Vagina (tissue), 2 donors: ENCODE data around the gene KMT2C.

Experiments used
- POLR2A ChIP-seq, 2 donors: fragments of 450-650 bp; IDR thresholded peaks; one replicate each; pipeline ENCODE4 v1.6.1; 2017; ENCODE audit warnings: antibody characterized with exemption in 2 of 2, mild to moderate bottlenecking in 2 of 2, moderate library complexity in 2 of 2
- POLR2AphosphoS5 ChIP-seq, 2 donors: sonication (generic); formaldehyde crosslinking; IDR thresholded peaks; one replicate each; pipeline ENCODE4 v1.9.0; 2017; ENCODE audit warnings: antibody characterized with exemption in 2 of 2, mild to moderate bottlenecking in 2 of 2, low read depth in 1 of 2; ENCODE audit not compliant: insufficient read depth in 1 of 2
- TF ChIP-seq, protein P1 (sequence below), 3 experiments: fragments of 450-650 bp in 2 of 3; fragments of 200-600 bp in 1 of 3; sonication (generic) in 1 of 3; IDR thresholded peaks; one replicate each; pipeline ENCODE4 v1.5.1; 2017 to 2019; ENCODE audit warnings: antibody characterized with exemption in 3 of 3, mild to moderate bottlenecking in 2 of 3, moderate library complexity in 2 of 3

DNA sequence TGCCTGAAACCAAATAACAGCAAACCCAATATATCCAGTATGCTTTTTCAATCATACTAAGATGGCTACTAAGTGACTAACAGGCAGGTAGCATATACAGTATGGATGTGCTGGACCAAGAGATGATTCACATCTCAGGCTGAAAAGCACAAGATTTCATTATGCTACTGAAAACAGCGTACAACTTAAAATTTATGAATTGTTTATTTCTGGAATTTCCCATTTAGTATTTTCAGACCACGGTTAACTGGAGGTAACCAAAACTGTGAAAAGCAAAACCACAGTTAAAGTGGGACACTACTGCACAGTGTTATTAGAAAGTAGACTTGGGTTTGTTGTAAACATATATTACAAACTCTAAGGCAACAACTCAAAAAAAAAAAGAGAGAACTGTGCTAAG is 91.5 kb downstream of the KMT2C start:
- TF ChIP-seq, protein P1, sequence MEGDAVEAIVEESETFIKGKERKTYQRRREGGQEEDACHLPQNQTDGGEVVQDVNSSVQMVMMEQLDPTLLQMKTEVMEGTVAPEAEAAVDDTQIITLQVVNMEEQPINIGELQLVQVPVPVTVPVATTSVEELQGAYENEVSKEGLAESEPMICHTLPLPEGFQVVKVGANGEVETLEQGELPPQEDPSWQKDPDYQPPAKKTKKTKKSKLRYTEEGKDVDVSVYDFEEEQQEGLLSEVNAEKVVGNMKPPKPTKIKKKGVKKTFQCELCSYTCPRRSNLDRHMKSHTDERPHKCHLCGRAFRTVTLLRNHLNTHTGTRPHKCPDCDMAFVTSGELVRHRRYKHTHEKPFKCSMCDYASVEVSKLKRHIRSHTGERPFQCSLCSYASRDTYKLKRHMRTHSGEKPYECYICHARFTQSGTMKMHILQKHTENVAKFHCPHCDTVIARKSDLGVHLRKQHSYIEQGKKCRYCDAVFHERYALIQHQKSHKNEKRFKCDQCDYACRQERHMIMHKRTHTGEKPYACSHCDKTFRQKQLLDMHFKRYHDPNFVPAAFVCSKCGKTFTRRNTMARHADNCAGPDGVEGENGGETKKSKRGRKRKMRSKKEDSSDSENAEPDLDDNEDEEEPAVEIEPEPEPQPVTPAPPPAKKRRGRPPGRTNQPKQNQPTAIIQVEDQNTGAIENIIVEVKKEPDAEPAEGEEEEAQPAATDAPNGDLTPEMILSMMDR (IDR thresholded peaks at IDR 0.05): no peak
- TF ChIP-seq POLR2A (IDR thresholded peaks at IDR 0.05) (no peak), POLR2AphosphoS5 (IDR thresholded peaks at IDR 0.05; ENCODE audit: insufficient read depth in 1 of 2, low read depth in 1 of 2) (no peak)
